HG03571 (cell line): ENCODE data around the gene PRKAA1.
"Not testable (repeated sequence)": the region's sequence is repeated elsewhere in the genome, so short reads cannot be mapped to it uniquely, and the experiment has no call there.

Experiments used
- ATAC-seq: cut with Tn5 transposase; IDR thresholded peaks from one replicate; pipeline ENCODE4 v1.9.1; 2021; ENCODE audit not compliant: unreplicated experiment

Gene PRKAA1

DNA sequence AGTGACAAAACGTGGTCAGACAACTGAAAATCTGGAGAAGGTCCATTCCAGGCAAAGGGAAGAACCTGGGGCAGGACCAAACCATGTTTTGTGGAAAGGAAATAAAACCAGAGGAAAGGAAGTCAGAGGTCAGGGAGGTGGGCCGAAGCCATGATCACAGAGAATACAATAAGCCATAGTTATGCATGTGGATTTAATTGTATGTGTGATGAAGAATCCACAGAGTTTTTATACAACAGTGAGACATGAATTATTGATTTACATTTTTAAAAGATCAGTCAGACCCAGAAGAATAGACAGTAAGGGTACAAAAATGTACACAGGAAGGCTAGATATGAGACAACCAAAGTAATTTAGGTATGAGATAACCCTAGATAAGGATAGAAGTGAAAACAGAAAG is 63.2 kb downstream of the PRKAA1 start:
- ATAC-seq: no peak

DNA sequence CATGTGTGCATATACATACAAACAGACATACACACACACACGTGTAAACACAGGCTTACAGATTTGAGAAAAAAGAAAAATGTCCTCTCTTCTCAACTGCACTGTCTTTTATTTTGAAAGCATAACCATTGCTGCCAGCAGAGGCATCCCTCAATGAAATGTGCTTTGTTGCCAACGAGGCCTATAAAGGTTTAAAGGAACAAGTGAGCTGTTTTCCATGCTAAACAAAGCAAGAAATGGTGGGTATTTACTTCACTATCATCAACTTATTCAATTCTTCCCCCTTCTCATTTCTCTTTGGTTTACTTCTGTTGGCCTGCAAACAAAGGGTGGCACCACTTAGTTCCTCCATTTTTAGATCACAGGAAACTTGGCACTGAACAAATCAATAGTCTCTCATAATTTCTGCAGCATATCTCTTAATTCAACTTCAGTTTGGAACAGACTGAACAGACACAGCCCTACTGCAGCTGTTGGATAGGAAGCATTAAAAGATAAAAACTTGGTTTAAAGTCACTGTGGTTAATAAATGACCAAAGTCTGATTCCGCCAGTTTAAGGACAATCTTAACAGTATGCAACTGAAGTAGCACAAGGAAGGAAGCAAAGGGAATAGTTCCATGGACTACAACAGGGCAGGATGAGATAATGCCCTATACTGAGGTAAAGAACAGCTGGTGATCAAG is 64.2 kb downstream of the PRKAA1 start:
- no peak for ATAC-seq

DNA sequence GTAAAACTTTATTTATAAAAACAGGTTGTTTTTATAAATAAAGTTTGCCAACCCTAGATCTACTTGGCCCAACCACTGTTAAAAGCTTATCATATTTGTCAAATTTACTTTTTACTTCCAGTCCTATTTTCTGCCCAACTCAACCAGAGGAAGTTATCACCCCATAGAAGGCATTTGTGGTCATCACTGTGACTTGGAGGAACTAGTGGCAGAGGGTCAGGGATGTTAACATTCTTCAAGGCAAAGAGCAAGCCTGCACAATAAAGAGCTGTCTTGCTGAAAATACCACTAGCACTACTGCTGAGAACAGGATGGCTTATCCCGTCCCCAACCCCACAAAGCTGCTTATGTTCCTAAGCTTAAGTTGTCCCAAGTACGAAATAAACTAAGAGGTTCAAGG is 64.7 kb downstream of the PRKAA1 start:
- ATAC-seq: no peak

DNA sequence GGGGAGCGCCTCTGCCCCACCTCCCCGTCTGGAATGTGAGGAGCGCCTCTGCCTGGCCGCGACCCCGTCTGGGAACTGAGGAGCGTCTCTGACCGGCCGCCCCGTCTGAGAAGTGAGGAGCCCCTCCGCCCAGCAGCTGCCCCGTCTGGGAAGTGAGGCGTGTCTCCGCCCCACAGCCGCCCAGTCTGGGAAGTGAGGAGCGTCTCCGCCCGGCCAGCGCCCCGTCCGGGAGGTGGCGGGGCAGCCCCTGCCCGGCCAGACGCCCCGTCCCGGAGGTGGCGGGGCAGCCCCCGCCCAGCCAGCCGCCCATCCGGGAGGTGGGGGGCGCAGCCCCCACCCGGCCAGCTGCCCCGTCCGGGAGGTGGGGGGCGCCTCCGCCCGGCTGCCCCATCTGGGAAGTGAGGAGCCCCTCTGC is 75.7 kb downstream of the PRKAA1 start:
- ATAC-seq: not testable (repeated sequence)

DNA sequence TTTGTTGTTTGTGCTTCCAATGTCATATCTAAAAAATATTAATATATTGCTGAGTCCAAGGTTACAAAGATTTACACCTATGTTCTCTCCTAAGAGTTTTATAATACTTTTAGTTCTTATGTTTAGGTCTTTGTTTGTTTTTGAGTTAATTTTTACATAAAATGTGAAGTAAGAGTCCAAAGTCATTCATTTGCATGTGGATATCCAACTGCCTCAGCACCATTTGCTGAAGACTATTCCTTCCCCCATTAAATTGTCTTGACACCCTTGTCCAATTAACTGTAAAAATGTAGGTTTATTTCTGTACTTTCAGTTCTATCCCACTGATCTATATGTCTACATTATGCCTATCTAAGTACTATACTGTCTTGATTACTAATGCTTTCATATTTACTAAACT is 78.1 kb downstream of the PRKAA1 start:
- ATAC-seq: no peak

DNA sequence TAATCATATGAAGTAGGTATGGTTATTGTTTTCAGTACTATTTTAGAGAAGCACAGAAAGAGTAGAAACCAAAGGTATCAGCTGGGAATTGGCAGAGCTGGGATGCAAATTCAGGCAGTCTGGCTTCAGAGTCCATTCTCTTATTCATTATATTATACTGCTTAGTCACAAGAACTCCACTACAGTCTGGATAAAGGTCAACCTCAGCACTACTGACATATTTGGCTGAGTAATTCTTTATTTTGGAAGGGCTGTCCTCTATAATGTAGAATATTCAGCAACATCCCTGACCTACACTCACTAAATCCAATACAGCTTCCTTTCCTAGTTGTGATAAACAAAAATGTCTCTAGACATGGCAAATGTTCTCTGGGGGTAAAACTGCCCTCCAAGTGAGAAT is 80.9 kb downstream of the PRKAA1 start:
- ATAC-seq: no peak

DNA sequence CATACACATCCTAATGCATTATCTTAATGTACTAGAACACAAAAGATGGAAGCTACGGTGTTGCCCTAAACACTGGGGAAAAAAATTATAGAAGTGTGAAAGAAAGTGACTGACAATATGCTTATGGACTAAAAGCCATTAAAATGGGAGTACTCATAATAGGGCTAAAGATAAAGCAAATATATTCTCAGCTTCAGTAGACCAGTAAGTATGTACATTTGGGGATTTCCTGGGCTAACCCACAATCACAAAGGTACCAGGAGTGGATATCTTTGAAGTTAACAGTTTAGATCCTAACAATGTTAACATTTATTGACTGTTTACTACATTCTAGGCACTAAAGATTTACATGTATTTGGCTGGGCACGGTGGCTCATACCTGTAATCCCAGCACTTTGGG is 81.6 kb downstream of the PRKAA1 start:
- ATAC-seq: no peak

- ATAC-seq: no peak
Observed at GRCh38 chr5:40716000-40716399, 82.2 kb downstream of the PRKAA1 start.

- no peak for ATAC-seq
Observed at GRCh38 chr5:40714001-40714400, 84.2 kb downstream of the PRKAA1 start.

DNA sequence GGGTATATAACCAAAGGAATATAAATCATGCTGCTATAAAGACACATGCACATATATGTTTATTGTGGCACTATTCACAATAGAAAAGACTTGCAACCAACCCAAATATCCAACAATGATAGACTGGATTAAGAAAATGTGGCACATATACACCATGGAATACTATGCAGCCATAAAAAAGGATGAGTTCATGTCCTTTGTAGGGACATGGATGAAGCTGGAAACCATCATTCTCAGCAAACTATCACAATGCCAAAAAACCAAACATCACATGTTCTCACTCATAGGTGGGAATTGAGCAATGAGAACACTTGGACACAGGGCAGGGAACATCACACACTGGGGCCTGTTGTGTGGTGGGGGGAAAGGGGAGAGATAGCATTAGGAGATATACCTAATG is 87.6 kb downstream of the PRKAA1 start:
- ATAC-seq: not testable (repeated sequence)
